ENCODE measurements around the gene LAMA4.

The LAMA4 gene

DNA sequence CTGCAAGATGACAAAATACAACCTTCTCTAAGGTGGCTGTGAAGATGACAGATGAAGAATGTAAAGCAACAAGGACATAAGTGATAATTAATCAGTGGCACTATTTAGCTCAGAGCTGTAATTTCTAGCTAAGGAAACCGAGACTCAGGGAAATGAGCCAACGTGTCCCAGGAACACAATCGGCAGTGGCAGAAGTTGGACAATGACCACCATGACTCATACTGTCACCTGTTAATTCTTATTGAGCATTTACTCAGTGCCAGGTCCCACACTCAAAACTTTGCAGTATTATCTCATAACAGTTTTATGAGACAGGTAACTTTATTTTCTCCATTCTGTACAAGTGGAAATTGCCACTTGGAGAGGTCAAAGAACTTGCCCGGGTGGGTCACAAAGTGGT, 55.8 kb downstream of the LAMA4 start:
- FAIRE-seq (no peak), DNase-seq (ENCODE audit: insufficient read length, low spot score) (no peak)
- no peak for TF ChIP-seq SPI1 (IDR thresholded peaks at IDR 0.05; ENCODE audit: low read depth, low read length)
- no peak for TF ChIP-seq POLR2A (IDR thresholded peaks at IDR 0.05; ENCODE audit: low read depth, low read length)
- no peak for TF ChIP-seq POLR2AphosphoS5 (IDR thresholded peaks at IDR 0.05; ENCODE audit: low read depth, low read length)
- TF ChIP-seq POU2F2 (IDR thresholded peaks at IDR 0.05; ENCODE audit: low read depth, low read length), result no peak
- no peak for TF ChIP-seq PAX5 (IDR thresholded peaks at IDR 0.05; ENCODE audit: insufficient read depth, low read length, severe bottlenecking)
- TF ChIP-seq TAF1 (IDR thresholded peaks at IDR 0.05; ENCODE audit: low read depth, low read length), result no peak

DNA sequence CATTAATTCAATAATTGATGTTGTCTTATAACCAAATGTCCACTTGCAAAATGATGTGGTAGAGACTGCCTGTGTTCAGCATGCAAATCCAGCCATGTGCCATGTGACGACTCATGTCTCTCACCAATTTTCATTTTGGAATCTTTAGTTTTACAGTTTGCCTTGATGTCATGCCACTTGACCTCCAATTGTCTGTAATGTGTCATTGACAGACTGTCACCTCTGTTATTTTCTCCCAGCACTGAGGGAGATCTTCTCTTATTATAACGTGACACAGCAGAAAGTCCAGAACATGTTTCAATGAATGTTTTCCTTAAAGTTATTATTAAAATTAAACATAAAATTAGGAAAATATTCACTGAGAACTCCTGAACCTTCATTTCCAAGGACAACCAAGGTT, 56.7 kb downstream of the LAMA4 start:
- FAIRE-seq (no peak), DNase-seq (ENCODE audit: insufficient read length, low spot score) (no peak)
- TF ChIP-seq POU2F2 (IDR thresholded peaks at IDR 0.05; ENCODE audit: low read depth, low read length) (no peak), POLR2AphosphoS5 (IDR thresholded peaks at IDR 0.05; ENCODE audit: low read depth, low read length) (no peak), POLR2A (IDR thresholded peaks at IDR 0.05; ENCODE audit: low read depth, low read length) (no peak), PAX5 (IDR thresholded peaks at IDR 0.05; ENCODE audit: insufficient read depth, low read length, severe bottlenecking) (no peak), SPI1 (IDR thresholded peaks at IDR 0.05; ENCODE audit: low read depth, low read length) (no peak), TAF1 (IDR thresholded peaks at IDR 0.05; ENCODE audit: low read depth, low read length) (no peak)

GRCh38 chr6:112196306-112196705, 58.1 kb downstream of the LAMA4 start:
- DNase-seq (ENCODE audit: insufficient read length, low spot score) (no peak), FAIRE-seq (no peak)
- no peak for TF ChIP-seq SPI1 (IDR thresholded peaks at IDR 0.05; ENCODE audit: low read depth, low read length)
- no peak for TF ChIP-seq POLR2A (IDR thresholded peaks at IDR 0.05; ENCODE audit: low read depth, low read length)
- TF ChIP-seq POU2F2 (IDR thresholded peaks at IDR 0.05; ENCODE audit: low read depth, low read length), result no peak
- no peak for TF ChIP-seq PAX5 (IDR thresholded peaks at IDR 0.05; ENCODE audit: insufficient read depth, low read length, severe bottlenecking)
- no peak for TF ChIP-seq POLR2AphosphoS5 (IDR thresholded peaks at IDR 0.05; ENCODE audit: low read depth, low read length)
- TF ChIP-seq TAF1 (IDR thresholded peaks at IDR 0.05; ENCODE audit: low read depth, low read length), result no peak

DNA sequence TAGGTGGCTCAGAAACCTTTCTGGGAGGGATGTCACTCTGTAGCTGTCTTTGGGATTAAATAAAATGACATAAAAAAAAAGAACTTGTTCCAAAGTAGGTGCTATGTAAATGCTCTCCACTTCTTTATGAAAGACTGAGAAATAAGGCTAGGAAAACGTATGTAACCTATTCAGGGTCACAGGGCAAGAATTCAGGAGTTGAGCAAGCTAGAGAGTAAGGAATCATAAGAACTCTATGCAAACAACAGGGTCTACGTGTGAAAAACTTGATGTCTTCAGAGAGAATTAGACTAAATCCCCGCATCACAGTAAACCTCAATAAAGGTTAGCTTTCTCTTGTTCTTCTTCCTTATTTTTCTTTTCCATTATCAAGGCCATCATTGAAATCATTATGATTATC, 59.2 kb downstream of the LAMA4 start:
- TF ChIP-seq POU2F2 (IDR thresholded peaks at IDR 0.05; ENCODE audit: low read depth, low read length) (no peak), POLR2A (IDR thresholded peaks at IDR 0.05; ENCODE audit: low read depth, low read length) (no peak), POLR2AphosphoS5 (IDR thresholded peaks at IDR 0.05; ENCODE audit: low read depth, low read length) (no peak), SPI1 (IDR thresholded peaks at IDR 0.05; ENCODE audit: low read depth, low read length) (no peak), PAX5 (IDR thresholded peaks at IDR 0.05; ENCODE audit: insufficient read depth, low read length, severe bottlenecking) (no peak), TAF1 (IDR thresholded peaks at IDR 0.05; ENCODE audit: low read depth, low read length) (no peak)
- no peak for DNase-seq (ENCODE audit: insufficient read length, low spot score)
- no peak for FAIRE-seq

DNA sequence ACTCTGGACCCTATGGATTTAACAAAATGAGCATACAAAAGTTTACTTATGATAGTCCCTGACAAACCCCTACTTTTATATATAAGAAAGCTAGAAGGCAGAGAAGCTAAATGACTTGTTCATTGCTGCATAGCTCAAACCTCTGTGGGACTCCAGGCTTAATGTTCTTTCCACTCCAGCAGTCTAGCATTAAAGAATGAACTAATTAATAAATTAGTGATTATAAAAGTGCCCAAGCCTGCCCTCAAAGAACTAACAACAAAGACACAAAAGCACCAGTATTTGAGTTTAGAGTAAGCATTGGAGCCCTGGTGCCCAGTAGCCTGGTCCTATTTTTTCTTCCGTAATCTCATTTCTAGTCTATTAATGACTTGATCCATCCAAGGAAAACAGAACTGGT, 59.9 kb downstream of the LAMA4 start:
- no peak for DNase-seq (ENCODE audit: insufficient read length, low spot score)
- TF ChIP-seq PAX5 (IDR thresholded peaks at IDR 0.05; ENCODE audit: insufficient read depth, low read length, severe bottlenecking), result no peak
- no peak for TF ChIP-seq TAF1 (IDR thresholded peaks at IDR 0.05; ENCODE audit: low read depth, low read length)
- no peak for TF ChIP-seq POLR2AphosphoS5 (IDR thresholded peaks at IDR 0.05; ENCODE audit: low read depth, low read length)
- no peak for TF ChIP-seq POLR2A (IDR thresholded peaks at IDR 0.05; ENCODE audit: low read depth, low read length)
- TF ChIP-seq POU2F2 (IDR thresholded peaks at IDR 0.05; ENCODE audit: low read depth, low read length), result no peak
- no peak for TF ChIP-seq SPI1 (IDR thresholded peaks at IDR 0.05; ENCODE audit: low read depth, low read length)
- no peak for FAIRE-seq

DNA sequence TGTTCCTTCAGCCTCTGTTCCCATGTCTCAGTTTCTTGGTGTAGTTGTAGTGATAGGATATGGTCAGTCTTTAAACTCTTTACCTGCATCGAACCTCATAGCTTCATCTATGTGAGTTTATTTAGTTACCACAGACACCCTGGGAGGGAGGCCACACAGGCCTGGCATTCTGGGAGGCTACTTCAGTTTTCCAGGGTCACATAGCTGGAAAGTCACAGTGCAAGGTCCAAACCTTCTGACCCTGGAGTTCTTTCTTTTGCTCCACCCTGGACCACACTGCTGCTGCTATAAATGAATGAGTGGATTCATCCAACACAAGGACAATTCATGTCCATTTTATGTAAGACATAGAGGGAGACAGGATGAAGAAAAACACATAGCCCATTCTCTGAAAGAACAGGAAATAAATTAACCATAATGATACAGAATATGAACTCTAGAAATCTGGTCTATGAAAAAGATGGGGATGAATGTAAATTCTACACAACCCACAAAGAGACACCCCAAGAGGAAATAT, 60.8 kb downstream of the LAMA4 start:
- TF ChIP-seq PAX5 (IDR thresholded peaks at IDR 0.05; ENCODE audit: insufficient read depth, low read length, severe bottlenecking), result no peak
- no peak for TF ChIP-seq POU2F2 (IDR thresholded peaks at IDR 0.05; ENCODE audit: low read depth, low read length)
- no peak for FAIRE-seq

GRCh38 chr6:112193117-112193516, 61.2 kb downstream of the LAMA4 start:
- FAIRE-seq (no peak), DNase-seq (ENCODE audit: insufficient read length, low spot score) (no peak)
- no peak for TF ChIP-seq POLR2A (IDR thresholded peaks at IDR 0.05; ENCODE audit: low read depth, low read length)
- TF ChIP-seq TAF1 (IDR thresholded peaks at IDR 0.05; ENCODE audit: low read depth, low read length), result no peak
- no peak for TF ChIP-seq SPI1 (IDR thresholded peaks at IDR 0.05; ENCODE audit: low read depth, low read length)
- no peak for TF ChIP-seq POU2F2 (IDR thresholded peaks at IDR 0.05; ENCODE audit: low read depth, low read length)
- TF ChIP-seq POLR2AphosphoS5 (IDR thresholded peaks at IDR 0.05; ENCODE audit: low read depth, low read length), result no peak
- TF ChIP-seq PAX5 (IDR thresholded peaks at IDR 0.05; ENCODE audit: insufficient read depth, low read length, severe bottlenecking), result no peak

More for the DNA sequence above, 60.8 kb downstream of the LAMA4 start:
- DNase-seq (ENCODE audit: insufficient read length, low spot score), result no peak

GRCh38 chr6:112191509-112192020, 62.8 kb downstream of the LAMA4 start:
- TF ChIP-seq TAF1 (IDR thresholded peaks at IDR 0.05; ENCODE audit: low read depth, low read length), result no peak
- no peak for FAIRE-seq
- no peak for DNase-seq (ENCODE audit: insufficient read length, low spot score)

DNA sequence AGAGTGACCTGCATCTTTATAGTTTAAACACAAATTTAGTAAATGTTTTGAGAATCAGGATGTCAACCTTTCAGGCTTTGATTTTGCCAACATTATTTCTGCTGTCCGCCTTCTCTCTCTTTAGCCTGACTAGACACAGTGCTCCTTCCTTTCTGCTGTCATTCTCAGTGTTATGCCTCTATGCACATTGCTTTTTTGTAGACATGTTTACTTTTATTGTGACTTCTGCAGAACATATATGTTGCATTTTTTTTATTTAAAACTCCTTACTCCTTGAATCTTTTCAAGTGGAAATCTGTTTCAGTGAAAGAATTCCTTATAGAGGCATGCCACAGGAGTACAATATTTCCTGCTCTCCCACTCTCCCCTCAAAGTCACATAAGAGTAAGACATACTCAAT, 64.2 kb downstream of the LAMA4 start:
- TF ChIP-seq TAF1 (IDR thresholded peaks at IDR 0.05; ENCODE audit: low read depth, low read length) (no peak), POLR2A (IDR thresholded peaks at IDR 0.05; ENCODE audit: low read depth, low read length) (no peak), POU2F2 (IDR thresholded peaks at IDR 0.05; ENCODE audit: low read depth, low read length) (no peak), PAX5 (IDR thresholded peaks at IDR 0.05; ENCODE audit: insufficient read depth, low read length, severe bottlenecking) (no peak), SPI1 (IDR thresholded peaks at IDR 0.05; ENCODE audit: low read depth, low read length) (no peak), POLR2AphosphoS5 (IDR thresholded peaks at IDR 0.05; ENCODE audit: low read depth, low read length) (no peak)
- no peak for FAIRE-seq
- no peak for DNase-seq (ENCODE audit: insufficient read length, low spot score)

GRCh38 chr6:112189494-112189893, 64.9 kb downstream of the LAMA4 start:
- no peak for DNase-seq (ENCODE audit: insufficient read length, low spot score)
- no peak for FAIRE-seq
- TF ChIP-seq POLR2A (IDR thresholded peaks at IDR 0.05; ENCODE audit: low read depth, low read length), result no peak
- TF ChIP-seq PAX5 (IDR thresholded peaks at IDR 0.05; ENCODE audit: insufficient read depth, low read length, severe bottlenecking), result no peak
- TF ChIP-seq POLR2AphosphoS5 (IDR thresholded peaks at IDR 0.05; ENCODE audit: low read depth, low read length), result no peak
- no peak for TF ChIP-seq SPI1 (IDR thresholded peaks at IDR 0.05; ENCODE audit: low read depth, low read length)
- no peak for TF ChIP-seq TAF1 (IDR thresholded peaks at IDR 0.05; ENCODE audit: low read depth, low read length)
- TF ChIP-seq POU2F2 (IDR thresholded peaks at IDR 0.05; ENCODE audit: low read depth, low read length), result no peak
